WTC11 (cell line): ENCODE measurements around the gene OR6M1. TPM values are rescaled to one million over a fixed set of nuclear protein-coding genes. Genes with fewer than 3 reads are reported as not detected.

ENCODE experiments used
- ATAC-seq: fragments of 200-7000 bp; cut with Tn5 transposase; 2 replicates; pipeline ENCODE4 v1.10.0; 2021; ENCODE audit warnings: mild to moderate bottlenecking, moderate library complexity
- CTCF ChIA-PET: fragments of 300-600 bp; sonication (Branson Sonifier 250); formaldehyde crosslinking; loops from one replicate; lab custom pipeline; 2021; ENCODE audit warnings: antibody characterized with exemption; lab: Charles Lee
- POLR2A ChIA-PET: fragments of 350-600 bp; sonication (Branson Sonifier 250); formaldehyde crosslinking; loops from one replicate; lab custom pipeline; 2021; ENCODE audit warnings: antibody characterized with exemption; lab: Charles Lee
- DNase-seq: peaks from one replicate; pipeline ENCODE4 v3.0.0; 2021; ENCODE audit warnings: low spot score
- H3K27ac Mint-ChIP-seq: 2 replicates; pipeline ENCODE4 v1.8.0; 2021; ENCODE audit warnings: mixed read lengths
- H3K27me3 Mint-ChIP-seq: 2 replicates; pipeline ENCODE4 v1.8.0; 2021; ENCODE audit warnings: low read depth, mild to moderate bottlenecking, moderate library complexity, mixed read lengths
- H3K36me3 Mint-ChIP-seq: 2 replicates; pipeline ENCODE4 v1.8.0; 2021; ENCODE audit warnings: mixed read lengths
- H3K4me1 Mint-ChIP-seq: 2 replicates; pipeline ENCODE4 v1.8.0; 2022; ENCODE audit warnings: mixed read lengths
- H3K4me3 Mint-ChIP-seq: 2 replicates; pipeline ENCODE4 v1.8.0; 2021; ENCODE audit warnings: mild to moderate bottlenecking, moderate library complexity, mixed read lengths
- H3K9me3 Mint-ChIP-seq: 2 replicates; pipeline ENCODE4 v1.8.0; 2021; ENCODE audit warnings: mixed read lengths
- ATF1 ChIP-seq: sonication (generic); formaldehyde crosslinking; IDR thresholded peaks from 2 replicates; pipeline ENCODE4 v1.8.1; 2023; ENCODE audit warnings: mild to moderate bottlenecking, moderate library complexity, missing genetic modification reagents
- CBFB ChIP-seq: sonication (generic); formaldehyde crosslinking; IDR thresholded peaks from 2 replicates; pipeline ENCODE4 v1.8.1; 2022; ENCODE audit warnings: mild to moderate bottlenecking, low read depth, missing genetic modification reagents
- E2F5 ChIP-seq: sonication (generic); formaldehyde crosslinking; IDR thresholded peaks from 2 replicates; pipeline ENCODE4 v1.8.1; 2022; ENCODE audit warnings: mild to moderate bottlenecking, moderate library complexity, missing genetic modification reagents
- ETV6 ChIP-seq: sonication (generic); formaldehyde crosslinking; IDR thresholded peaks from 2 replicates; pipeline ENCODE4 v1.8.1; 2022; ENCODE audit warnings: mild to moderate bottlenecking, missing genetic modification reagents
- FOXJ3 ChIP-seq: sonication (generic); formaldehyde crosslinking; IDR thresholded peaks from 2 replicates; pipeline ENCODE4 v1.9.0; 2021; ENCODE audit warnings: missing genetic modification reagents, mild to moderate bottlenecking, borderline replicate concordance
- FOXK1 ChIP-seq: sonication (generic); formaldehyde crosslinking; IDR thresholded peaks from 2 replicates; pipeline ENCODE4 v1.8.0; 2022; ENCODE audit warnings: mild to moderate bottlenecking, moderate library complexity, missing genetic modification reagents
- HMGA2 ChIP-seq: fragments of 250-450 bp; sonication (Bioruptor Pico); IDR thresholded peaks from 2 replicates; pipeline ENCODE4 v1.4.0; 2021; ENCODE audit warnings: mild to moderate bottlenecking, moderate library complexity
- JUN ChIP-seq: sonication (generic); formaldehyde crosslinking; IDR thresholded peaks from 2 replicates; pipeline ENCODE4 v1.8.0; 2023; ENCODE audit warnings: mild to moderate bottlenecking, missing genetic modification reagents
- MLX ChIP-seq: sonication (generic); formaldehyde crosslinking; IDR thresholded peaks from 2 replicates; pipeline ENCODE4 v1.8.1; 2023; ENCODE audit warnings: mild to moderate bottlenecking, missing genetic modification reagents, moderate library complexity
- NFE2L1 ChIP-seq: sonication (generic); formaldehyde crosslinking; IDR thresholded peaks from 2 replicates; pipeline ENCODE4 v1.8.1; 2023; ENCODE audit warnings: missing genetic modification reagents
- PREB ChIP-seq: sonication (generic); formaldehyde crosslinking; IDR thresholded peaks from 2 replicates; pipeline ENCODE4 v1.8.1; 2022; ENCODE audit warnings: mild to moderate bottlenecking, missing genetic modification reagents, moderate library complexity, borderline replicate concordance
- PRRX2 ChIP-seq: fragments of 250-450 bp; sonication (Bioruptor Pico); IDR thresholded peaks from 2 replicates; pipeline ENCODE4 v1.8.0; 2021; ENCODE audit warnings: mild to moderate bottlenecking
- RELA ChIP-seq: sonication (generic); formaldehyde crosslinking; IDR thresholded peaks from 2 replicates; pipeline ENCODE4 v1.8.1; 2022; ENCODE audit warnings: missing genetic modification reagents, mild to moderate bottlenecking, borderline replicate concordance
- RORB ChIP-seq: fragments of 250-450 bp; sonication (Bioruptor Pico); IDR thresholded peaks from 2 replicates; pipeline ENCODE4 v1.9.0; 2021; ENCODE audit warnings: mild to moderate bottlenecking
- SMAD4 ChIP-seq: sonication (generic); formaldehyde crosslinking; IDR thresholded peaks from 2 replicates; pipeline ENCODE4 v1.8.0; 2022; ENCODE audit warnings: mild to moderate bottlenecking, missing genetic modification reagents
- SOX15 ChIP-seq: fragments of 250-450 bp; sonication (Bioruptor Pico); IDR thresholded peaks from 2 replicates; pipeline ENCODE4 v1.9.0; 2021; ENCODE audit warnings: mild to moderate bottlenecking
- SP1 ChIP-seq: sonication (generic); formaldehyde crosslinking; conservative IDR thresholded peaks from 2 replicates; pipeline ENCODE4 v1.8.1; 2022; ENCODE audit warnings: missing genetic modification reagents
- USF2 ChIP-seq: sonication (generic); formaldehyde crosslinking; IDR thresholded peaks from 2 replicates; pipeline ENCODE4 v1.8.1; 2023; ENCODE audit warnings: mild to moderate bottlenecking, missing genetic modification reagents, moderate library complexity
- ZMAT4 ChIP-seq: fragments of 250-450 bp; sonication (Bioruptor Pico); IDR thresholded peaks from 2 replicates; pipeline ENCODE4 v1.9.0; 2021; ENCODE audit warnings: mild to moderate bottlenecking
- ZNF317 ChIP-seq: sonication (generic); formaldehyde crosslinking; IDR thresholded peaks from 2 replicates; pipeline ENCODE4 v1.8.1; 2023; ENCODE audit warnings: low read depth, mild to moderate bottlenecking, moderate library complexity, missing genetic modification reagents, borderline replicate concordance
- ZNF423 ChIP-seq: fragments of 250-450 bp; sonication (Bioruptor Pico); IDR thresholded peaks from 2 replicates; pipeline ENCODE4 v2.1.2; 2022; ENCODE audit warnings: mild to moderate bottlenecking, moderate library complexity
- ZNF671 ChIP-seq: fragments of 250-450 bp; sonication (Bioruptor Pico); IDR thresholded peaks from 2 replicates; pipeline ENCODE4 v1.8.0; 2021; ENCODE audit warnings: mild to moderate bottlenecking
- ZSCAN18 ChIP-seq: fragments of 250-450 bp; sonication (Bioruptor Pico); IDR thresholded peaks from 2 replicates; pipeline ENCODE4 v2.1.2; 2022; ENCODE audit warnings: mild to moderate bottlenecking, moderate library complexity
- total RNA-seq: library from RNA; stranded (reverse); gene quantifications from 3 replicates; pipeline ENCODE4 v1.2.3, GENCODE V29; 2021

OR6M1 gene
- total RNA-seq, 1 experiment from 2014 or later: not detected

GRCh38 chr11:123778511-123778910, 27.6 kb downstream of the OR6M1 start:
- Mint-ChIP-seq H3K27me3 (no peaks in the 10 kb centered on the region), H3K36me3 (peaks cover 17% of the 10 kb centered on the region), H3K4me1 (peaks cover 74% of the 10 kb centered on the region), H3K4me3 (no peak overlapping the region), H3K27ac (peak overlapping the region; percentile 20; the same call in 1 of the 2 replicates), H3K9me3 (peaks cover 17% of the 10 kb centered on the region)
- no peak for ATAC-seq
- TF ChIP-seq ETV6 (CRISPR knock-in tag): no peak
- no peak for TF ChIP-seq FOXK1
- DNase-seq: no peak
- POLR2A ChIA-PET: no interaction called here
- CTCF ChIA-PET: no interaction called here

- H3K9me3 Mint-ChIP-seq: peaks cover 17% of the 10 kb centered on the region
- H3K4me3 Mint-ChIP-seq: peak overlapping the region; percentile 13; the same call in 1 of the 2 replicates
- peaks cover 17% of the 10 kb centered on the region for H3K36me3 Mint-ChIP-seq
- H3K4me1 Mint-ChIP-seq: peaks cover 64% of the 10 kb centered on the region
- CTCF ChIA-PET: interaction anchor here (0.6 to 1.7 kb wide), 11 partner anchors 29 to 471 kb away, joined by 3 to 11 read pairs (median 3); partner anchors contain the start of gene SCN3B
- H3K27ac Mint-ChIP-seq: peak overlapping the region; percentile 100
- no peak for TF ChIP-seq ZNF671
- 0 out of 2 replicates have a peak, but pooled peaks have one; percentile 7 for TF ChIP-seq USF2 (CRISPR knock-in tag)
- TF ChIP-seq, all 79 proteins: peak for 1
- H3K27me3 Mint-ChIP-seq: no peaks in the 10 kb centered on the region
- DNase-seq (no peak), ATAC-seq (peak; percentile 10)
- POLR2A ChIA-PET: interaction anchor here (0.6 to 1.6 kb wide), 2 partner anchors 27 to 33 kb away, joined by 3 to 5 read pairs; no protein-coding TSS in a partner anchor
These were observed 30.2 kb downstream of the OR6M1 start for GRCh38 chr11:123775715-123776549.

GRCh38 chr11:123775289-123775688, 30.9 kb downstream of the OR6M1 start:
- Mint-ChIP-seq H3K27me3 (no peaks in the 10 kb centered on the region), H3K27ac (peak overlapping the region; percentile 100), H3K4me3 (no peak overlapping the region), H3K36me3 (peaks cover 14% of the 10 kb centered on the region), H3K9me3 (peaks cover 21% of the 10 kb centered on the region), H3K4me1 (peaks cover 61% of the 10 kb centered on the region)
- ATAC-seq: peak; percentile 93
- POLR2A ChIA-PET: interaction anchor here (0.6 to 1.6 kb wide), 2 partner anchors 27 to 33 kb away, joined by 3 to 5 read pairs; no protein-coding TSS in a partner anchor
- TF ChIP-seq SP1 (CRISPR knock-in tag) (0 out of 2 replicates have a peak, but pooled peaks have one; percentile 39), FOXK1 (0 out of 2 replicates have a peak, but pooled peaks have one; percentile 37), ETV6 (CRISPR knock-in tag) (peak; percentile 38; the same call in 1 of the 2 replicates), CBFB (CRISPR knock-in tag) (no peak)
- peak; percentile 21 for DNase-seq
- CTCF ChIA-PET: interaction anchor here (0.6 to 1.7 kb wide), 11 partner anchors 29 to 471 kb away, joined by 3 to 11 read pairs (median 3); partner anchors contain the start of gene SCN3B

- H3K27me3 Mint-ChIP-seq: no peaks in the 10 kb centered on the region
- DNase-seq: no peak
- ATAC-seq: no peak
- POLR2A ChIA-PET: no interaction called here
- H3K4me1 Mint-ChIP-seq: peaks cover 59% of the 10 kb centered on the region
- H3K9me3 Mint-ChIP-seq: peaks cover 18% of the 10 kb centered on the region
- H3K36me3 Mint-ChIP-seq: peaks cover 10% of the 10 kb centered on the region
- TF ChIP-seq ZMAT4 (CRISPR knock-in tag) (no peak), ZSCAN18 (CRISPR knock-in tag) (no peak), E2F5 (CRISPR knock-in tag) (no peak), HMGA2 (no peak), RORB (no peak), RELA (CRISPR knock-in tag) (no peak), ATF1 (no peak), NFE2L1 (CRISPR knock-in tag) (no peak), PREB (CRISPR knock-in tag) (no peak), ZNF317 (CRISPR knock-in tag) (no peak), ZNF423 (CRISPR knock-in tag) (no peak), PRRX2 (no peak), MLX (no peak), JUN (CRISPR knock-in tag) (no peak), CBFB (CRISPR knock-in tag) (no peak), SOX15 (CRISPR knock-in tag) (no peak), SMAD4 (CRISPR knock-in tag) (no peak), FOXJ3 (CRISPR knock-in tag) (no peak)
- TF ChIP-seq, all 79 proteins: peak for 0
- CTCF ChIA-PET: interaction anchor here (1.1 kb wide), 1 partner anchor 27 kb away, joined by 5 read pairs; no protein-coding TSS in a partner anchor
- peak overlapping the region; percentile 100 for H3K27ac Mint-ChIP-seq
- no peak overlapping the region for H3K4me3 Mint-ChIP-seq
These were observed 32.2 kb downstream of the OR6M1 start for GRCh38 chr11:123773959-123774358.
